Vagina (tissue), 2 donors: ENCODE data around the gene TMEM260. TPM values are rescaled to one million over a fixed set of nuclear protein-coding genes. Genes with fewer than 3 reads are reported as not detected.
A peak's percentile ranks its signal among the peaks of the same experiment; 100 is the strongest.

Experiments
- DNase-seq, 2 donors: peaks; one replicate each; pipeline ENCODE4 v3.0.0-alpha.2; 2017; ENCODE audit errors: extremely low spot score in 2 of 2
- H3K27ac ChIP-seq: fragments of 200-600 bp; sonication (generic); one replicate; pipeline ENCODE4 v1.5.1; 2019
- H3K27me3 ChIP-seq: fragments of 200-600 bp; sonication (generic); one replicate; pipeline ENCODE4 v1.5.1; 2019
- H3K36me3 ChIP-seq, 2 donors: fragments of 200-600 bp; sonication (generic); one replicate each; pipeline ENCODE4 v1.5.1; 2017 to 2019
- H3K4me1 ChIP-seq: fragments of 200-600 bp; sonication (generic); one replicate; pipeline ENCODE4 v1.5.1; 2019
- H3K4me3 ChIP-seq, 2 donors: fragments of 200-600 bp; sonication (generic); 1 replicate in 1 of 2; 2 replicates in 1 of 2; pipeline ENCODE4 v1.5.1; 2016 to 2019
- H3K9me3 ChIP-seq: fragments of 200-600 bp; sonication (generic); one replicate; pipeline ENCODE4 v1.5.1; 2019
- CTCF ChIP-seq, 3 experiments: fragments of 450-650 bp in 2 of 3; fragments of 200-600 bp in 1 of 3; sonication (generic) in 1 of 3; IDR thresholded peaks; one replicate each; pipeline ENCODE4 v1.5.1; 2017 to 2019; ENCODE audit warnings: antibody characterized with exemption in 3 of 3, mild to moderate bottlenecking in 2 of 3, moderate library complexity in 2 of 3
- POLR2A ChIP-seq, 2 donors: fragments of 450-650 bp; IDR thresholded peaks; one replicate each; pipeline ENCODE4 v1.6.1; 2017; ENCODE audit warnings: antibody characterized with exemption in 2 of 2, mild to moderate bottlenecking in 2 of 2, moderate library complexity in 2 of 2
- POLR2AphosphoS5 ChIP-seq, 2 donors: sonication (generic); formaldehyde crosslinking; IDR thresholded peaks; one replicate each; pipeline ENCODE4 v1.9.0; 2017; ENCODE audit warnings: antibody characterized with exemption in 2 of 2, mild to moderate bottlenecking in 2 of 2, low read depth in 1 of 2; ENCODE audit not compliant: insufficient read depth in 1 of 2
- intact Hi-C: fragments of 100-400 bp; cut with DNase I; formaldehyde crosslinking; loops from one replicate; pipeline ENCODE4 v1.15.1; 2023
- total RNA-seq: library from RNA; depleted of rRNA; stranded (reverse); fragments of >200 nt; gene quantifications from one replicate; pipeline ENCODE4 v1.2.3, GENCODE V29; 2016

The TMEM260 gene
- total RNA-seq, result 13.3 TPM

DNA sequence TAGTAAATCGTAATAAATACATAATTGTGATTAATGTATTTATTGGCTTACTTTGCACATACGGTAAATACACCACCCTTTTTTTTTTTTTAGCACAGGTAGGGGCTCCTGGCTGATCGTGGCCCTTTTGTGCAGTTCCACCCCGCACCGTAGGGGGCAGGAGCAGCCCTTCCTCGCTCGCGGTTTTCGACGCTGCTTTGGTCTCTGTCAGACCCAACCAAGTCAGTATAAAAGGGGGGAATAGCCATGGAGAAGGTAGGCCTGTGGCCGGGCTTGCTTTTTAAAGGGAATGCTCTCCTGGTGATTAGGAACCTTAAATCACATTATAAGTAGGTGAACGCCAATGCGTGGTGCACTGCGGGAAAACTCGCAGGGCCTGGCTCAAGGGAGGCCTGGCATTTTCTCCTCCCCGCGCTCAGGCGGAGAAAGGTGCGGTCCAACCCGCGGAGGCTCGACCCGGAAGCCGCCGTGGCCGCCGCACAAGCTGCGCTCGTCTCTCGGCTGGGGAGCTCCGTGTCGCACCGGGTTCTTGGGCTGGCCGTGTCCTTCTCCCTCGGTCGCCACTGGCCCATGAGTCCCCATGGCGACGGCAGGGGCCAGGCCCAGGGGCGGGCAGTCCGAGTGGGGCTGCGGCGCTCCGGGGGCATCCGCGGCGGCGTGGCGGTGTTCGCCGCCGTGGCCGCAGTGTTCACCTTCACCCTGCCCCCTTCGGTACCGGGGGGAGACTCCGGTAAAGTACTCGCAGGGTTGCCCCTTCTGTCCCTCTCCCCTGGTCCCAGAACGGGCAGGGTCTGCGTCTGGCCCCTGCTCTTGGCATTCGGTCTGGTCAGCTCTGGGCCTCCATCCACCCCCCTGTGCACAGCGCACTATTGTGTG lies at the start of gene TMEM260:
Gene TMEM260 (plus strand): TSS at position 454 of the 876 bp plus-strand sequence. CDS start 117 bp downstream, at position 571.
- DNase-seq, result no peak
- peak within 1 kb of the TSS; percentile 76 for H3K27ac ChIP-seq
- no peaks in the 10 kb centered on the region for H3K9me3 ChIP-seq
- intact Hi-C loops, result no loop called here
- no peaks in the 10 kb centered on the region for H3K36me3 ChIP-seq
- peak within 1 kb of the TSS; percentile 86 to 97 for H3K4me3 ChIP-seq
- peak in 1 of 2 donors; percentile 45 for TF ChIP-seq POLR2A (IDR thresholded peaks at IDR 0.05)
- peak; percentile 87 to 89 for TF ChIP-seq POLR2AphosphoS5 (IDR thresholded peaks at IDR 0.05; ENCODE audit: insufficient read depth in 1 of 2, low read depth in 1 of 2)
- TF ChIP-seq CTCF (IDR thresholded peaks at IDR 0.05), result peak; percentile 64 to 86 (median 85)
- peaks cover 36% of the 10 kb centered on the region for H3K4me1 ChIP-seq
- no peaks in the 10 kb centered on the region for H3K27me3 ChIP-seq

GRCh38 chr14:56532546-56532945 lies 47.1 kb upstream of the TMEM260 start:
- no peaks in the 10 kb centered on the region for H3K4me1 ChIP-seq
- DNase-seq, result no peak
- TF ChIP-seq POLR2A (IDR thresholded peaks at IDR 0.05) (no peak), POLR2AphosphoS5 (IDR thresholded peaks at IDR 0.05; ENCODE audit: insufficient read depth in 1 of 2, low read depth in 1 of 2) (no peak), CTCF (IDR thresholded peaks at IDR 0.05) (no peak)

DNA sequence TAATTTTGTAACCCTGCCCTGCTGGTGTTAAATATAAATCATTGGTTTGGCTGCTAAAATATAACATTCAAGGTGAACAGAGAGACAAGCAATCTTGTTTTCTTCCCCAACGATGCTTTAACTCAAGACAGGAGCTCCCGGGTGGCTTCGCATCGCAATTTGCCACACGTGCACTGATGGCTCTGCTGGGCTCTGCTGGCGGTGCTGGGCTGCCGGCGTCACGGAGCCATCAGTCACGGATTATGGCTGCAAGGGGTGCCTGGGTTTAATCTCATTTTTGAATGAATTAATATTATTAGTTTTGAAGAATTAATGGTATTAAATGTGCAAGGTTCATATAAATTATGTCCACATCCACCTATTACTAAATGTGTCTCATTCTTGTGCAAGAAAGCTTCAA lies 44.9 kb upstream of the TMEM260 start:
- no peak for TF ChIP-seq CTCF (IDR thresholded peaks at IDR 0.05)
- TF ChIP-seq POLR2AphosphoS5 (IDR thresholded peaks at IDR 0.05; ENCODE audit: insufficient read depth in 1 of 2, low read depth in 1 of 2), result no peak
- TF ChIP-seq POLR2A (IDR thresholded peaks at IDR 0.05), result no peak
- no peaks in the 10 kb centered on the region for H3K4me1 ChIP-seq

More at GRCh38 chr14:56532546-56532945, 47.1 kb upstream of the TMEM260 start:
- H3K27me3 ChIP-seq, result no peaks in the 10 kb centered on the region
- no peak overlapping the region for H3K27ac ChIP-seq
- intact Hi-C loops, result no loop called here
- no peaks in the 10 kb centered on the region for H3K9me3 ChIP-seq
- no peaks in the 10 kb centered on the region for H3K36me3 ChIP-seq
- no peak overlapping the region for H3K4me3 ChIP-seq

DNA sequence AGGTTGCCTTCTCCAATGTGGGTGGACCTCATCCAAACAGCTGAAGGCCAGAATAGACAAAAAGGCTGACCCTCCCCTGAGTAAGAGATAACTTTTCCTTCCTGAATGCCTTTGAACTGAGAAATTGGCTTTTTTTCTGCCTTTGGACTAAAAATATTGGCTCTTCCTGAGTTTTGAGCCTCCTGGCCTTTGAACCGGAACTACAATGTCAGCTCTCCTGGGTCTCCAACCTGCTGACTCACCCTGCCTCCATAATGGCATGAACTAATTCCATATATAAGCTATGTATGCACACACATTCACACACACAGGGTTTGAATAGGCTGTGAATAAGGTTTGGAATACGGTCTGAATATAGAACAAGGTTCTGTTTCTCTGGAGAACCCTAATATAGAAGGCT lies 39.7 kb upstream of the TMEM260 start:
- H3K27me3 ChIP-seq, result no peaks in the 10 kb centered on the region
- no peaks in the 10 kb centered on the region for H3K9me3 ChIP-seq
- no peaks in the 10 kb centered on the region for H3K36me3 ChIP-seq
- intact Hi-C loops, result no loop called here
- TF ChIP-seq POLR2A (IDR thresholded peaks at IDR 0.05), result no peak
- no peak for TF ChIP-seq POLR2AphosphoS5 (IDR thresholded peaks at IDR 0.05; ENCODE audit: insufficient read depth in 1 of 2, low read depth in 1 of 2)
- no peak for TF ChIP-seq CTCF (IDR thresholded peaks at IDR 0.05)
- no peak overlapping the region for H3K4me3 ChIP-seq
- no peak for DNase-seq
- no peak overlapping the region for H3K27ac ChIP-seq
- H3K4me1 ChIP-seq, result no peaks in the 10 kb centered on the region

More for the DNA sequence above, 44.9 kb upstream of the TMEM260 start:
- no peaks in the 10 kb centered on the region for H3K36me3 ChIP-seq
- H3K4me3 ChIP-seq, result no peak overlapping the region
- H3K9me3 ChIP-seq, result no peaks in the 10 kb centered on the region
- intact Hi-C loops, result no loop called here
- DNase-seq, result no peak
- H3K27me3 ChIP-seq, result no peaks in the 10 kb centered on the region
- H3K27ac ChIP-seq, result no peak overlapping the region

GRCh38 chr14:56543436-56543835 lies 36.2 kb upstream of the TMEM260 start:
- Histone ChIP-seq H3K4me1 (no peaks in the 10 kb centered on the region), H3K4me3 (no peak overlapping the region), H3K9me3 (no peaks in the 10 kb centered on the region), H3K27ac (no peak overlapping the region), H3K27me3 (no peaks in the 10 kb centered on the region), H3K36me3 (no peaks in the 10 kb centered on the region)
- DNase-seq, result no peak
- intact Hi-C loops, result no loop called here
- TF ChIP-seq POLR2A (IDR thresholded peaks at IDR 0.05) (no peak), POLR2AphosphoS5 (IDR thresholded peaks at IDR 0.05; ENCODE audit: insufficient read depth in 1 of 2, low read depth in 1 of 2) (no peak), CTCF (IDR thresholded peaks at IDR 0.05) (no peak)
